ENCODE data around the gene SSRP1.
A peak's percentile ranks its signal among the peaks of the same experiment; 100 is the strongest.

Gene SSRP1

GRCh38 chr11:57377107-57377506 lies 41.4 kb upstream of the SSRP1 start:
- H3K23ac ChIP-seq (ENCODE audit: low read length), result no peak overlapping the region
- no peak overlapping the region for H2AK5ac ChIP-seq (ENCODE audit: low read length)
- no peaks in the 10 kb centered on the region for H3K27me3 ChIP-seq (ENCODE audit: insufficient read depth, low read length)

GRCh38 chr11:57376095-57377090 lies 40.7 kb upstream of the SSRP1 start:
- H3K79me1 ChIP-seq (ENCODE audit: low read length), result no peaks in the 10 kb centered on the region
- 100% methylated on average over 1 of the region's 26 CpGs for WGBS (ENCODE audit: extremely low coverage, insufficient coverage, insufficient read length)

More at GRCh38 chr11:57377107-57377506, 41.4 kb upstream of the SSRP1 start:
- Histone ChIP-seq H4K12ac (ENCODE audit: low read depth, low read length) (no peak overlapping the region), H3K4me3 (ENCODE audit: low read depth, low read length) (no peak overlapping the region), H2BK120ac (ENCODE audit: insufficient read depth, low read length, poor library complexity) (no peak overlapping the region), H3K9me3 (ENCODE audit: insufficient read depth, low read depth, low read length) (no peaks in the 10 kb centered on the region), H3K27ac (ENCODE audit: low read depth, low read length) (no peak overlapping the region), H3K14ac (ENCODE audit: low read length) (no peak overlapping the region), H2AFZ (ENCODE audit: insufficient read depth, low read length, poor library complexity) (no peak overlapping the region), H3K9ac (ENCODE audit: low read length) (no peak overlapping the region), H3K4ac (ENCODE audit: low read depth, low read length) (no peak overlapping the region), H3K4me1 (ENCODE audit: control insufficient read depth in 1 of 2, insufficient read depth in 2 of 2, low read length in 2 of 2) (no peaks in the 10 kb centered on the region), H3K36me3 (ENCODE audit: control insufficient read depth in 1 of 2, insufficient read depth in 2 of 2, low read length in 2 of 2) (no peaks in the 10 kb centered on the region), H3K4me2 (ENCODE audit: low read length) (no peak overlapping the region), H3K79me1 (ENCODE audit: low read length) (no peaks in the 10 kb centered on the region), H4K8ac (ENCODE audit: low read depth, low read length) (no peak overlapping the region), H4K91ac (ENCODE audit: low read depth, low read length) (no peak overlapping the region), H2BK12ac (ENCODE audit: low read length) (no peak overlapping the region), H3K79me2 (ENCODE audit: control insufficient read depth, insufficient read depth, low read length, poor library complexity) (no peaks in the 10 kb centered on the region), H3K18ac (ENCODE audit: low read length) (no peak overlapping the region), H2BK5ac (ENCODE audit: low read depth, low read length, poor library complexity) (no peak overlapping the region)
- DNase-seq, result no peak
- no CpG with 5 or more reads among the region's 5 CpGs for WGBS (ENCODE audit: extremely low coverage, insufficient coverage, insufficient read length)

GRCh38 chr11:57375490-57375889 lies 39.8 kb upstream of the SSRP1 start:
- H2BK120ac ChIP-seq (ENCODE audit: insufficient read depth, low read length, poor library complexity), result no peak overlapping the region
- H4K8ac ChIP-seq (ENCODE audit: low read depth, low read length), result no peak overlapping the region
- no peak overlapping the region for H4K91ac ChIP-seq (ENCODE audit: low read depth, low read length)

More at GRCh38 chr11:57376095-57377090, 40.7 kb upstream of the SSRP1 start:
- no peak overlapping the region for H3K27ac ChIP-seq (ENCODE audit: low read depth, low read length)
- H3K23ac ChIP-seq (ENCODE audit: low read length), result no peak overlapping the region
- H2BK5ac ChIP-seq (ENCODE audit: low read depth, low read length, poor library complexity), result no peak overlapping the region
- H2AK5ac ChIP-seq (ENCODE audit: low read length), result no peak overlapping the region
- no peak overlapping the region for H3K4me3 ChIP-seq (ENCODE audit: low read depth, low read length)
- H2BK120ac ChIP-seq (ENCODE audit: insufficient read depth, low read length, poor library complexity), result no peak overlapping the region
- H3K4ac ChIP-seq (ENCODE audit: low read depth, low read length), result no peak overlapping the region
- no peak overlapping the region for H3K14ac ChIP-seq (ENCODE audit: low read length)
- DNase-seq, result no peak
- no peak overlapping the region for H3K18ac ChIP-seq (ENCODE audit: low read length)
- no peak overlapping the region for H2BK12ac ChIP-seq (ENCODE audit: low read length)
- H3K27me3 ChIP-seq (ENCODE audit: insufficient read depth, low read length), result no peaks in the 10 kb centered on the region
- H3K36me3 ChIP-seq (ENCODE audit: control insufficient read depth in 1 of 2, insufficient read depth in 2 of 2, low read length in 2 of 2), result no peaks in the 10 kb centered on the region
- peak overlapping the region; percentile 9 for H3K9ac ChIP-seq (ENCODE audit: low read length)
- H3K9me3 ChIP-seq (ENCODE audit: insufficient read depth, low read depth, low read length), result no peaks in the 10 kb centered on the region
- H4K91ac ChIP-seq (ENCODE audit: low read depth, low read length), result no peak overlapping the region
- no peaks in the 10 kb centered on the region for H3K79me2 ChIP-seq (ENCODE audit: control insufficient read depth, insufficient read depth, low read length, poor library complexity)
- H3K4me1 ChIP-seq (ENCODE audit: control insufficient read depth in 1 of 2, insufficient read depth in 2 of 2, low read length in 2 of 2), result no peaks in the 10 kb centered on the region
- H3K4me2 ChIP-seq (ENCODE audit: low read length), result no peak overlapping the region
- no peak overlapping the region for H4K8ac ChIP-seq (ENCODE audit: low read depth, low read length)
- H4K12ac ChIP-seq (ENCODE audit: low read depth, low read length), result no peak overlapping the region
- no peak overlapping the region for H2AFZ ChIP-seq (ENCODE audit: insufficient read depth, low read length, poor library complexity)

GRCh38 chr11:57374966-57375365 lies 39.3 kb upstream of the SSRP1 start:
- no CpG with 5 or more reads among the region's 3 CpGs for WGBS (ENCODE audit: extremely low coverage, insufficient coverage, insufficient read length)
- no peak overlapping the region for H2BK5ac ChIP-seq (ENCODE audit: low read depth, low read length, poor library complexity)
- no peaks in the 10 kb centered on the region for H3K79me2 ChIP-seq (ENCODE audit: control insufficient read depth, insufficient read depth, low read length, poor library complexity)

More at GRCh38 chr11:57375490-57375889, 39.8 kb upstream of the SSRP1 start:
- Histone ChIP-seq H3K79me1 (ENCODE audit: low read length) (no peaks in the 10 kb centered on the region), H2AK5ac (ENCODE audit: low read length) (no peak overlapping the region), H2AFZ (ENCODE audit: insufficient read depth, low read length, poor library complexity) (no peak overlapping the region), H2BK12ac (ENCODE audit: low read length) (no peak overlapping the region), H2BK5ac (ENCODE audit: low read depth, low read length, poor library complexity) (no peak overlapping the region), H3K4me2 (ENCODE audit: low read length) (no peak overlapping the region), H3K23ac (ENCODE audit: low read length) (no peak overlapping the region), H3K27ac (ENCODE audit: low read depth, low read length) (no peak overlapping the region), H4K12ac (ENCODE audit: low read depth, low read length) (no peak overlapping the region), H3K4ac (ENCODE audit: low read depth, low read length) (no peak overlapping the region), H3K79me2 (ENCODE audit: control insufficient read depth, insufficient read depth, low read length, poor library complexity) (no peaks in the 10 kb centered on the region), H3K4me1 (ENCODE audit: control insufficient read depth in 1 of 2, insufficient read depth in 2 of 2, low read length in 2 of 2) (no peaks in the 10 kb centered on the region), H3K18ac (ENCODE audit: low read length) (no peak overlapping the region), H3K4me3 (ENCODE audit: low read depth, low read length) (no peak overlapping the region), H3K14ac (ENCODE audit: low read length) (no peak overlapping the region), H3K27me3 (ENCODE audit: insufficient read depth, low read length) (no peaks in the 10 kb centered on the region), H3K9me3 (ENCODE audit: insufficient read depth, low read depth, low read length) (no peaks in the 10 kb centered on the region), H3K36me3 (ENCODE audit: control insufficient read depth in 1 of 2, insufficient read depth in 2 of 2, low read length in 2 of 2) (no peaks in the 10 kb centered on the region), H3K9ac (ENCODE audit: low read length) (no peak overlapping the region)
- DNase-seq, result no peak
- WGBS (ENCODE audit: extremely low coverage, insufficient coverage, insufficient read length), result no CpG with 5 or more reads among the region's 2 CpGs

More at GRCh38 chr11:57374966-57375365, 39.3 kb upstream of the SSRP1 start:
- no peak overlapping the region for H2AFZ ChIP-seq (ENCODE audit: insufficient read depth, low read length, poor library complexity)
- H3K4ac ChIP-seq (ENCODE audit: low read depth, low read length), result no peak overlapping the region
- H3K4me3 ChIP-seq (ENCODE audit: low read depth, low read length), result no peak overlapping the region
- no peak overlapping the region for H3K14ac ChIP-seq (ENCODE audit: low read length)
- no peak overlapping the region for H4K12ac ChIP-seq (ENCODE audit: low read depth, low read length)
- H2AK5ac ChIP-seq (ENCODE audit: low read length), result no peak overlapping the region
- no peak for DNase-seq
- H4K8ac ChIP-seq (ENCODE audit: low read depth, low read length), result no peak overlapping the region
- no peaks in the 10 kb centered on the region for H3K4me1 ChIP-seq (ENCODE audit: control insufficient read depth in 1 of 2, insufficient read depth in 2 of 2, low read length in 2 of 2)
- H2BK120ac ChIP-seq (ENCODE audit: insufficient read depth, low read length, poor library complexity), result no peak overlapping the region
- H3K79me1 ChIP-seq (ENCODE audit: low read length), result no peaks in the 10 kb centered on the region
- no peaks in the 10 kb centered on the region for H3K36me3 ChIP-seq (ENCODE audit: control insufficient read depth in 1 of 2, insufficient read depth in 2 of 2, low read length in 2 of 2)
- no peak overlapping the region for H2BK12ac ChIP-seq (ENCODE audit: low read length)
- H4K91ac ChIP-seq (ENCODE audit: low read depth, low read length), result no peak overlapping the region
- H3K18ac ChIP-seq (ENCODE audit: low read length), result no peak overlapping the region
- H3K4me2 ChIP-seq (ENCODE audit: low read length), result no peak overlapping the region
- H3K27me3 ChIP-seq (ENCODE audit: insufficient read depth, low read length), result no peaks in the 10 kb centered on the region
- H3K9me3 ChIP-seq (ENCODE audit: insufficient read depth, low read depth, low read length), result no peaks in the 10 kb centered on the region
- H3K27ac ChIP-seq (ENCODE audit: low read depth, low read length), result no peak overlapping the region
- no peak overlapping the region for H3K23ac ChIP-seq (ENCODE audit: low read length)
- no peak overlapping the region for H3K9ac ChIP-seq (ENCODE audit: low read length)
